Activated T-helper 1 cell treated with anti-CD3 and anti-CD28 coated beads, Interleukin-2, amount 50 U/mL, for 16 hours (primary cell): ENCODE measurements around the gene NCKAP5.

Source experiments
- DNase-seq, 2 donors: peaks; one replicate each; pipeline ENCODE4 v3.0.0-alpha.2; 2020; ENCODE audit warnings: low read depth in 1 of 2, low spot score in 1 of 2

Gene NCKAP5

GRCh38 chr2:133343018-133343352, 225.3 kb downstream of the NCKAP5 start:
- no peak for DNase-seq

- no peak for DNase-seq
These were observed 225.8 kb downstream of the NCKAP5 start for GRCh38 chr2:133342286-133343017.

GRCh38 chr2:133341575-133341974, 226.7 kb downstream of the NCKAP5 start:
- no peak for DNase-seq

- DNase-seq = no peak
These were observed 230.0 kb downstream of the NCKAP5 start for GRCh38 chr2:133338224-133338623.

GRCh38 chr2:133334923-133335322, 233.3 kb downstream of the NCKAP5 start:
- DNase-seq = no peak

- DNase-seq = no peak
These were observed 235.1 kb downstream of the NCKAP5 start for GRCh38 chr2:133333181-133333580.

GRCh38 chr2:133331436-133331835, 236.8 kb downstream of the NCKAP5 start:
- no peak for DNase-seq

- no peak for DNase-seq
These were observed 241.4 kb downstream of the NCKAP5 start for GRCh38 chr2:133326652-133327397.

GRCh38 chr2:133324150-133324561, 244.1 kb downstream of the NCKAP5 start:
- no peak for DNase-seq

- DNase-seq = no peak
These were observed 245.4 kb downstream of the NCKAP5 start for GRCh38 chr2:133322909-133323308.

GRCh38 chr2:133317178-133317577, 251.1 kb downstream of the NCKAP5 start:
- DNase-seq = no peak

- DNase-seq = no peak
These were observed 251.7 kb downstream of the NCKAP5 start for GRCh38 chr2:133316557-133316956.

GRCh38 chr2:133315280-133315679, 253.0 kb downstream of the NCKAP5 start:
- no peak for DNase-seq

- DNase-seq = no peak
These were observed 253.5 kb downstream of the NCKAP5 start for GRCh38 chr2:133314795-133315194.

GRCh38 chr2:133312038-133312729, 256.1 kb downstream of the NCKAP5 start:
- no peak for DNase-seq

- no peak for DNase-seq
These were observed 262.0 kb downstream of the NCKAP5 start for GRCh38 chr2:133306236-133306635.

- no peak for DNase-seq
These were observed 263.9 kb downstream of the NCKAP5 start for GRCh38 chr2:133304344-133304743.

GRCh38 chr2:133303150-133303549, 265.1 kb downstream of the NCKAP5 start:
- DNase-seq = no peak

GRCh38 chr2:133296401-133296800, 271.9 kb downstream of the NCKAP5 start:
- no peak for DNase-seq

GRCh38 chr2:133293544-133294353, 274.5 kb downstream of the NCKAP5 start:
- DNase-seq = no peak

GRCh38 chr2:133292259-133292658, 276.0 kb downstream of the NCKAP5 start:
- DNase-seq = no peak
